ENCODE measurements around the gene C2CD2. TPM values are rescaled to one million over a fixed set of nuclear protein-coding genes. Genes with fewer than 3 reads are reported as not detected.

C2CD2 gene
- total and polyA plus RNA-seq, 10 of the 15 experiments (the other 5 are each of a cell fraction or from before 2014, with no cell fraction given), result 2.2 to 30.9 (median 9.9) TPM

DNA sequence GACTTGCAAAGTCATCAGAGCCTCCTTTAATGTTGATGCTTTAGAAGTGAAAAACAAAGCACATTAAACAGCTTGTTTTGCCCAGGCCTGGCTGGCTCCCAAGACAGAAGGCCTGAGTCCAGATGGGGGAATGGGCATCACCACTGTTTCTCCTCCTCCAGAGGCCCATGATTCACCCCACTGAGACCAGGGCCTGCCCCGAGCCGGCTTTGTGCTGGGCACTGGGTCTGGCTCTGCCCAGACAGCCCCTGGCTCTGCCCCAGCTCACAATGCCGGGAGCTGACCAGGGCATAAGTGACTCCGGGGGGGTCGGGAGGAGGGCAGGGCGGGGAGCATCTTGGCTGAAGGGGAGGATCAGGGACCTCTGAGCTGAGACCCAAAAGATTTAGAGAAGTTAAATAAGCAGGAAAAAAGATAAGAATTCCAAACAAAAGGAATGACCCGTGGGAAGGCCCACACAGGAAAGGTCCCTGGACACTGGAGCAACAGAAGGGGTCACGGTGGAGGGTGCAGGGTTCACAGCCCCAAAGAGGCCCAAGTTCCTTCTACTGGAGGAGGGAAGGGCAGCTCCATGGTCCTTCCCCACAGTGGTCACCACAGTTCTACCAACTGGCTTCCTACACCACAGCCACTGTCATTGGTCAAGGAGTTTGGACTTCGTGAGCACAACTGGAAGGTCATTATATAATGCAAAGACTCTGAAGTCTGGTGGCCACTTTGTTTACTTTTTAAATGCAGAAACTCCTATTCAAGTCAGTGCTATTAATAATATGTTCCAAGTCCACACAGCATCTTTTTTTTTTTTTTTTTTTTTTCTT lies 5.5 kb downstream of the C2CD2 start:
- no peak overlapping the region for H3K27ac ChIP-seq (ENCODE audit: control insufficient read depth, insufficient read depth)
- H3K27me3 ChIP-seq (replicated peaks in 1 of 2; ENCODE audit: control insufficient read depth in 2 of 2, insufficient read depth in 2 of 2, low read length in 1 of 2), result no peaks in the 10 kb centered on the region
- no peak overlapping the region for H3K4me2 ChIP-seq (ENCODE audit: control insufficient read depth, insufficient read depth)
- no peak for DNase-seq (ENCODE audit: low read depth, low spot score)
- RAD21 ChIA-PET (ENCODE audit: unreplicated experiment), result interaction anchor here (0.9 to 1.0 kb wide), 2 partner anchors 24 to 169 kb away, joined by 3 to 5 read pairs; no protein-coding TSS in a partner anchor
- WGBS (ENCODE audit: insufficient coverage, insufficient replicate concordance, low lambda C conversion rate, missing lambda C conversion rate), result 96% methylated on average over 9 of the region's 9 CpGs
- peaks cover 8% of the 10 kb centered on the region for H3K4me1 ChIP-seq (ENCODE audit: control insufficient read depth, insufficient read depth, low read length)
- no peak overlapping the region for H3K9ac ChIP-seq (ENCODE audit: control insufficient read depth, insufficient read depth, low read length)
- POLR2A ChIA-PET, result no interaction called here
- peaks cover 54% of the 10 kb centered on the region for H3K79me2 ChIP-seq (ENCODE audit: control insufficient read depth, insufficient read depth, low read length)
- in situ Hi-C loops (cut with MboI) (no loop called here), intact Hi-C loops (cut with micrococcal nuclease; ENCODE audit: unreplicated experiment) (no loop called here)
- no peaks in the 10 kb centered on the region for H4K20me1 ChIP-seq (ENCODE audit: control insufficient read depth, insufficient read depth)
- no peak for ATAC-seq
- no TSS peak for BruUV-seq (replicated peaks)
- H3K4me3 ChIP-seq, result no peak overlapping the region
- SMC1A ChIA-PET (ENCODE audit: uncharacterized antibody, unreplicated experiment), result interaction anchor here (0.9 kb wide), 1 partner anchor 22 kb away, joined by 3 read pairs; no protein-coding TSS in a partner anchor
- no peak for FAIRE-seq
- H2AFZ ChIP-seq (ENCODE audit: control insufficient read depth, low read depth, low read length), result no peak overlapping the region
- no peaks in the 10 kb centered on the region for H3K36me3 ChIP-seq (ENCODE audit: control insufficient read depth in 2 of 2, insufficient read depth in 2 of 2, low read length in 1 of 2)
- CTCF ChIA-PET, result no interaction called here
- H3K9me3 ChIP-seq (replicated peaks; ENCODE audit: control insufficient read depth, insufficient read depth, low read length), result no peaks in the 10 kb centered on the region
- TF ChIP-seq, protein P1, sequence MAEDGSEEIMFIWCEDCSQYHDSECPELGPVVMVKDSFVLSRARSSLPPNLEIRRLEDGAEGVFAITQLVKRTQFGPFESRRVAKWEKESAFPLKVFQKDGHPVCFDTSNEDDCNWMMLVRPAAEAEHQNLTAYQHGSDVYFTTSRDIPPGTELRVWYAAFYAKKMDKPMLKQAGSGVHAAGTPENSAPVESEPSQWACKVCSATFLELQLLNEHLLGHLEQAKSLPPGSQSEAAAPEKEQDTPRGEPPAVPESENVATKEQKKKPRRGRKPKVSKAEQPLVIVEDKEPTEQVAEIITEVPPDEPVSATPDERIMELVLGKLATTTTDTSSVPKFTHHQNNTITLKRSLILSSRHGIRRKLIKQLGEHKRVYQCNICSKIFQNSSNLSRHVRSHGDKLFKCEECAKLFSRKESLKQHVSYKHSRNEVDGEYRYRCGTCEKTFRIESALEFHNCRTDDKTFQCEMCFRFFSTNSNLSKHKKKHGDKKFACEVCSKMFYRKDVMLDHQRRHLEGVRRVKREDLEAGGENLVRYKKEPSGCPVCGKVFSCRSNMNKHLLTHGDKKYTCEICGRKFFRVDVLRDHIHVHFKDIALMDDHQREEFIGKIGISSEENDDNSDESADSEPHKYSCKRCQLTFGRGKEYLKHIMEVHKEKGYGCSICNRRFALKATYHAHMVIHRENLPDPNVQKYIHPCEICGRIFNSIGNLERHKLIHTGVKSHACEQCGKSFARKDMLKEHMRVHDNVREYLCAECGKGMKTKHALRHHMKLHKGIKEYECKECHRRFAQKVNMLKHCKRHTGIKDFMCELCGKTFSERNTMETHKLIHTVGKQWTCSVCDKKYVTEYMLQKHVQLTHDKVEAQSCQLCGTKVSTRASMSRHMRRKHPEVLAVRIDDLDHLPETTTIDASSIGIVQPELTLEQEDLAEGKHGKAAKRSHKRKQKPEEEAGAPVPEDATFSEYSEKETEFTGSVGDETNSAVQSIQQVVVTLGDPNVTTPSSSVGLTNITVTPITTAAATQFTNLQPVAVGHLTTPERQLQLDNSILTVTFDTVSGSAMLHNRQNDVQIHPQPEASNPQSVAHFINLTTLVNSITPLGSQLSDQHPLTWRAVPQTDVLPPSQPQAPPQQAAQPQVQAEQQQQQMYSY (CRISPR knock-in tag; IDR thresholded peaks at IDR 0.05), result no peak
- TF ChIP-seq, protein P2, sequence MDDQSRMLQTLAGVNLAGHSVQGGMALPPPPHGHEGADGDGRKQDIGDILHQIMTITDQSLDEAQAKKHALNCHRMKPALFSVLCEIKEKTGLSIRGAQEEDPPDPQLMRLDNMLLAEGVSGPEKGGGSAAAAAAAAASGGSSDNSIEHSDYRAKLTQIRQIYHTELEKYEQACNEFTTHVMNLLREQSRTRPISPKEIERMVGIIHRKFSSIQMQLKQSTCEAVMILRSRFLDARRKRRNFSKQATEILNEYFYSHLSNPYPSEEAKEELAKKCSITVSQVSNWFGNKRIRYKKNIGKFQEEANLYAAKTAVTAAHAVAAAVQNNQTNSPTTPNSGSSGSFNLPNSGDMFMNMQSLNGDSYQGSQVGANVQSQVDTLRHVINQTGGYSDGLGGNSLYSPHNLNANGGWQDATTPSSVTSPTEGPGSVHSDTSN (IDR thresholded peaks at IDR 0.05; ENCODE audit: insufficient replicate concordance, low read depth, low read length), result no peak
- no peak for TF ChIP-seq NR2C1 (IDR thresholded peaks at IDR 0.05)
- no peak for TF ChIP-seq SMAD1 (IDR thresholded peaks at IDR 0.05; ENCODE audit: low read depth, partially characterized antibody)
- TF ChIP-seq SMARCA5 (IDR thresholded peaks at IDR 0.05), result no peak
- TF ChIP-seq, protein P3, sequence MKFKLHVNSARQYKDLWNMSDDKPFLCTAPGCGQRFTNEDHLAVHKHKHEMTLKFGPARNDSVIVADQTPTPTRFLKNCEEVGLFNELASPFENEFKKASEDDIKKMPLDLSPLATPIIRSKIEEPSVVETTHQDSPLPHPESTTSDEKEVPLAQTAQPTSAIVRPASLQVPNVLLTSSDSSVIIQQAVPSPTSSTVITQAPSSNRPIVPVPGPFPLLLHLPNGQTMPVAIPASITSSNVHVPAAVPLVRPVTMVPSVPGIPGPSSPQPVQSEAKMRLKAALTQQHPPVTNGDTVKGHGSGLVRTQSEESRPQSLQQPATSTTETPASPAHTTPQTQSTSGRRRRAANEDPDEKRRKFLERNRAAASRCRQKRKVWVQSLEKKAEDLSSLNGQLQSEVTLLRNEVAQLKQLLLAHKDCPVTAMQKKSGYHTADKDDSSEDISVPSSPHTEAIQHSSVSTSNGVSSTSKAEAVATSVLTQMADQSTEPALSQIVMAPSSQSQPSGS (IDR thresholded peaks at IDR 0.05; ENCODE audit: low read length), result no peak
- TF ChIP-seq ZNF217 (IDR thresholded peaks at IDR 0.05), result no peak
- TF ChIP-seq EGR1 (IDR thresholded peaks at IDR 0.05; ENCODE audit: borderline replicate concordance in 1 of 2, low read depth in 2 of 2, low read length in 2 of 2), result no peak
- TF ChIP-seq RAD21 (IDR thresholded peaks at IDR 0.05; ENCODE audit: insufficient read depth, low read depth, low read length), result no peak
- TF ChIP-seq RCOR1 (conservative IDR thresholded peaks at IDR 0.05; ENCODE audit: low read depth, low read length), result no peak
- TF ChIP-seq SPI1 (IDR thresholded peaks at IDR 0.05; ENCODE audit: borderline replicate concordance, insufficient read depth, low read depth, low read length), result no peak
- no peak for TF ChIP-seq EZH2 (IDR thresholded peaks at IDR 0.05; ENCODE audit: borderline replicate concordance, control insufficient read depth, low read depth, low read length)
- no peak for TF ChIP-seq RBBP5 (conservative IDR thresholded peaks at IDR 0.05)
- TF ChIP-seq CBX3 (IDR thresholded peaks at IDR 0.05; ENCODE audit: borderline replicate concordance, low read depth), result no peak
- TF ChIP-seq CBFB (IDR thresholded peaks at IDR 0.05; ENCODE audit: low read depth), result no peak
- no peak for TF ChIP-seq STAT3 (IDR thresholded peaks at IDR 0.05; ENCODE audit: low read depth, low read length)
- no peak for TF ChIP-seq PAX8 (IDR thresholded peaks at IDR 0.05)
- TF ChIP-seq KLF5 (IDR thresholded peaks at IDR 0.05; ENCODE audit: partially characterized antibody), result no peak

Measured in GM12878 (cell line).